ENCODE measurements around the gene ABCB6.
"Not testable (repeated sequence)": the region's sequence is repeated elsewhere in the genome, so short reads cannot be mapped to it uniquely, and the experiment has no call there.

Gene ABCB6

DNA sequence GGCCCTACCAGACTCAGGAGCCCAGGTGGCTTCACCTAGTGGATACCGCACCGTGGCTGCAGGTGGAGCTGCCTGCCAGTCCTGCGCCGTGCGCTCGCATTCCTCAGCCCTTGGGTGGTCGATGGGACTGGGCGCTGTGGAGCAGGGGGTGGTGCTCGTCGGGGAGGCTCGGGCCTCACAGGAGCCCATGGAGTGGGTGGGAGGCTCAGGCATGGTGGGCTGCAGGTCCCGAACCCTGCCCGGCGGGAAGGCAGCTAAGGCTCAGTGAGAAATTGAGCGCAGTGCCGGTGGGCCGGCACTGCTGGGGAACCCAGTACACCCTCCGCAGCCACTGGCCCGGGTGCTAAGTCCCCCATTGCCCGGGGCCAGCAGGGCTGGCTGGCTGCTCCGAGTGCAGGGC, 17.4 kb downstream of the ABCB6 start:
- H3K9me3 Mint-ChIP-seq; H3K4me1 Mint-ChIP-seq; ATAC-seq (replicated peaks); H3K4me3 Mint-ChIP-seq; H3K36me3 Mint-ChIP-seq; H3K27ac Mint-ChIP-seq; DNase-seq: not testable (repeated sequence)
- peaks cover 12 to 13% of the 10 kb centered on the region in 2 donors for H3K27me3 Mint-ChIP-seq

DNA sequence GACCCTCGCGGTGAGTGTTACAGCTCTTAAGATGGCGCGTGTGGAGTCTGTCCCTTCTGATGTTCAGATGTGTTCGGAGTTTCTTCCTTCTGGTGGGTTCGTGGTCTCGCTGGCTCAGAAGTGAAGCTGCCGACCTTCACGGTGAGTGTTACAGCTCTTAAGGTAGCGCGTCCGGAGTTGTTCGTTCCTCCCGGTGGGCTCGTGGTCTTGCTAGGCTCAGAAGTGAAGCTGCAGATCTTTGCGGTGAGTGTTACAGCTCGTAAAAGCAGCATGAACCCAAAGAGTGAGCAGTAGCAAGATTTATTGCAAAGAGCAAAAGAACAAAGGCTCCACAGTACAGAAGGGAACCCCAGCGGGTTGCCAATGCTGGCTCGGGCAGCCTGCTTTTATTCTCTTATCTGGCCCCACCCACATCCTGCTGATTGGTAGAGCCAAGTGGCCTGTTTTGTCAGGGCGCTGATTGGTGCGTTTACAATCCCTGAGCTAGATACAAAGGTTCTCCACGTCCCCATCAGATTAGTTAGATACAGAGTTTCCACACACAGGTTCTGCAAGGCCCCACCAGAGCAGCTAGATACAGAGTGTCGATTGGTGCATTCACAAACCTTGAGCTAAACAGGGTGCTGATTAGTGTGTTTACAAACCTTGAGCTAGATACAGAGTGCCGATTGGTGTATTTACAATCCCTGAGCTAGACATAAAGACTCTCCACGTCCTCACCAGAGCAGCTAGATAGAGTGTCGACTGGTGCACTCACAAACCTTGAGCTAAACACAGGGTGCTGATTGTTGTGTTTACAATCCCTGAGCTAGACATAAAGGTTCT, 18.0 kb downstream of the ABCB6 start:
- H3K36me3 Mint-ChIP-seq; H3K27ac Mint-ChIP-seq; H3K4me3 Mint-ChIP-seq; H3K9me3 Mint-ChIP-seq; H3K4me1 Mint-ChIP-seq; ATAC-seq (replicated peaks); DNase-seq: not testable (repeated sequence)
- H3K27me3 Mint-ChIP-seq = peaks cover 12 to 13% of the 10 kb centered on the region in 2 donors

- Mint-ChIP-seq H3K9me3 (peaks cover 0 to 2% of the 10 kb centered on the region in 2 donors), H3K4me1 (no peaks in the 10 kb centered on the region), H3K27me3 (peaks cover 12 to 18% of the 10 kb centered on the region in 2 donors), H3K4me3 (no peak overlapping the region), H3K27ac (peak overlapping the region; percentile 32), H3K36me3 (peaks cover 0 to 3% of the 10 kb centered on the region in 2 donors)
- no peak for DNase-seq
- ATAC-seq (replicated peaks) = no peak
Measured at GRCh38 chr2:219199470-219200211, 19.1 kb downstream of the ABCB6 start.

DNA sequence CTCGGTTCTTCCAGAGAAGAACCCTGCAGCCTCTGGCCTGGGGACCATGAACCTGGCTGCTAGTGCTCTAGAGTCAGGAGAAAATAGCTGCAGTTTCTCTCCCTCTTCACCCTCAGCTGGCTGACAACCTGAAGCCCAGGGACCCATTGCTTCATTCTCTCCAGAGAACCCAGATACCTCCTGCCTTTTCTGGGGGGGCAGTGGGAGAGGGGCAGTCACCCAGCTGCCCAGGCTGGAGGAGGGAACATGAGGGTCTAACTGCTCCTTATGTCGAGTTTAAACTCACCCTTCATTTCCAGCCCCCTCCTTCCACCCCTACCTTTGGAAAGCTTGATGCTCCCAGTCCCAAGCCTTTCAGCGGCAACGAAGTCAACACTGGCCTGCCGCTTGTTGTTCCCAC, 19.8 kb downstream of the ABCB6 start:
- DNase-seq = no peak
- H3K9me3 Mint-ChIP-seq = no peaks in the 10 kb centered on the region
- no peaks in the 10 kb centered on the region for H3K36me3 Mint-ChIP-seq
- no peak overlapping the region for H3K27ac Mint-ChIP-seq
- no peak overlapping the region for H3K4me3 Mint-ChIP-seq
- ATAC-seq (replicated peaks) = no peak
- no peaks in the 10 kb centered on the region for H3K4me1 Mint-ChIP-seq
- peaks cover 12 to 18% of the 10 kb centered on the region in 2 donors for H3K27me3 Mint-ChIP-seq

DNA sequence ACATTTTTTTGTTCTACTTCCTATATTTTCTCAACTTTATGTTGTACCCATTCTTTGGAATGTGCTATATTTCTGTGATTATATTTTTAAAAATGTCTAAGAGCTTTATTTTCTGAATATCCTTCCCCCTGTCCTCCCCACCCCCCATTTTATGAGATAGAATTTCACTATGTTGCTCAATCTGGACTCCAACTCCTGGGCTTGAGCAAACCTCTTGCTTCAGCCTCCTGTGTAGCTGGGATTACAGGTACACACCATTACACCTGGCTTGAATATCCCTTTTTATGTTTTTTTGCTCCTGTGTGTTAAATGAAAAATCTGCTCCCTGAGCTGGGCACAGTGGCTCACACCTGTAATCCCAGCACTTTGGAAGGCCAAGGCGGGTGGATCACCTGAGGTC, 21.4 kb downstream of the ABCB6 start:
- Mint-ChIP-seq H3K9me3 (no peaks in the 10 kb centered on the region), H3K36me3 (no peaks in the 10 kb centered on the region), H3K4me3 (no peak overlapping the region), H3K27ac (no peak overlapping the region), H3K4me1 (no peaks in the 10 kb centered on the region), H3K27me3 (peaks cover 12 to 18% of the 10 kb centered on the region in 2 donors)
- ATAC-seq (replicated peaks) (no peak), DNase-seq (no peak)

GRCh38 chr2:219186754-219187456, 31.9 kb downstream of the ABCB6 start:
- peak; percentile 94 to 96 for ATAC-seq (replicated peaks)
- Mint-ChIP-seq H3K36me3 (peaks cover 17 to 35% of the 10 kb centered on the region in 2 donors), H3K9me3 (no peaks in the 10 kb centered on the region), H3K27me3 (no peaks in the 10 kb centered on the region), H3K4me3 (peak overlapping the region; percentile 4 to 37), H3K4me1 (peaks cover 20 to 51% of the 10 kb centered on the region in 2 donors), H3K27ac (peak overlapping the region; percentile 91)
- peak; percentile 55 for DNase-seq

DNA sequence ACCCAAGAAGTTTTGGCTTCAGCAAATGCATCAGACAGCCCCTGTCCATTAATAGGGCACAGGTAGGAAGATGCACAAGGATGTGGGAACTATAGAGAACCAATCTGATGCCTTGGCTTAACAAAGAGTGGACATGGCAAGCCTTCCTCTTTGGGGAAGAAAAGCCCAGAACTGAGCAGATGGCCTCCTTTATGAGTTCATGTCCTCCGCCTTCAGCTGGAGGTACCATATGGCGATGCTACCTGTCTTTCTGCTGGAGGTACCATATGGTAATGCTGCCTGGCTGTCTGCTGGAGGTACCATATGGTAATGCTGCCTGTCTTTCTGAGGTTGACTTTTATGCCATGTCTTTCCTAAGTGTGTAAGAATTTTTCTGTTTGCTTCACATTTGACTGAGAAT, 34.6 kb downstream of the ABCB6 start:
- no peaks in the 10 kb centered on the region for H3K27me3 Mint-ChIP-seq
- DNase-seq = no peak
- H3K4me3 Mint-ChIP-seq = no peak overlapping the region
- no peak for ATAC-seq (replicated peaks)
- no peak overlapping the region for H3K27ac Mint-ChIP-seq
- no peaks in the 10 kb centered on the region for H3K9me3 Mint-ChIP-seq
- peaks cover 20 to 53% of the 10 kb centered on the region in 2 donors for H3K36me3 Mint-ChIP-seq
- peaks cover 38 to 73% of the 10 kb centered on the region in 2 donors for H3K4me1 Mint-ChIP-seq

- H3K9me3 Mint-ChIP-seq = no peaks in the 10 kb centered on the region
- DNase-seq (no peak), ATAC-seq (replicated peaks) (no peak)
- peaks cover 20 to 59% of the 10 kb centered on the region in 2 donors for H3K36me3 Mint-ChIP-seq
- peaks cover 43 to 79% of the 10 kb centered on the region in 2 donors for H3K4me1 Mint-ChIP-seq
- no peaks in the 10 kb centered on the region for H3K27me3 Mint-ChIP-seq
- no peak overlapping the region for H3K4me3 Mint-ChIP-seq
- peak overlapping the region; percentile 59 for H3K27ac Mint-ChIP-seq
Measured at GRCh38 chr2:219183151-219183772, 35.5 kb downstream of the ABCB6 start.

DNA sequence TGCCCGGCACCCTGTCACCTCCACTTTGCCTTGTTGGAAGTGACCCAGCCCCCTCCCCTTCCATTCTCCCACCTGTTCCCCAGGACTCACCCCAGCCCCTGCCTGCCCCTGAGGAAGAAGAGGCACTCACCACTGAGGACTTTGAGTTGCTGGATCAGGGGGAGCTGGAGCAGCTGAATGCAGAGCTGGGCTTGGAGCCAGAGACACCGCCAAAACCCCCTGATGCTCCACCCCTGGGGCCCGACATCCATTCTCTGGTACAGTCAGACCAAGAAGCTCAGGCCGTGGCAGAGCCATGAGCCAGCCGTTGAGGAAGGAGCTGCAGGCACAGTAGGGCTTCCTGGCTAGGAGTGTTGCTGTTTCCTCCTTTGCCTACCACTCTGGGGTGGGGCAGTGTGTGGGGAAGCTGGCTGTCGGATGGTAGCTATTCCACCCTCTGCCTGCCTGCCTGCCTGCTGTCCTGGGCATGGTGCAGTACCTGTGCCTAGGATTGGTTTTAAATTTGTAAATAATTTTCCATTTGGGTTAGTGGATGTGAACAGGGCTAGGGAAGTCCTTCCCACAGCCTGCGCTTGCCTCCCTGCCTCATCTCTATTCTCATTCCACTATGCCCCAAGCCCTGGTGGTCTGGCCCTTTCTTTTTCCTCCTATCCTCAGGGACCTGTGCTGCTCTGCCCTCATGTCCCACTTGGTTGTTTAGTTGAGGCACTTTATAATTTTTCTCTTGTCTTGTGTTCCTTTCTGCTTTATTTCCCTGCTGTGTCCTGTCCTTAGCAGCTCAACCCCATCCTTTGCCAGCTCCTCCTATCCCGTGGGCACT, 36.2 kb downstream of the ABCB6 start:
- H3K4me3 Mint-ChIP-seq = no peak overlapping the region
- no peaks in the 10 kb centered on the region for H3K9me3 Mint-ChIP-seq
- no peak for ATAC-seq (replicated peaks)
- DNase-seq = no peak
- no peaks in the 10 kb centered on the region for H3K27me3 Mint-ChIP-seq
- H3K27ac Mint-ChIP-seq = peak overlapping the region; percentile 59
- H3K36me3 Mint-ChIP-seq = peaks cover 20 to 61% of the 10 kb centered on the region in 2 donors
- peaks cover 43 to 81% of the 10 kb centered on the region in 2 donors for H3K4me1 Mint-ChIP-seq

DNA sequence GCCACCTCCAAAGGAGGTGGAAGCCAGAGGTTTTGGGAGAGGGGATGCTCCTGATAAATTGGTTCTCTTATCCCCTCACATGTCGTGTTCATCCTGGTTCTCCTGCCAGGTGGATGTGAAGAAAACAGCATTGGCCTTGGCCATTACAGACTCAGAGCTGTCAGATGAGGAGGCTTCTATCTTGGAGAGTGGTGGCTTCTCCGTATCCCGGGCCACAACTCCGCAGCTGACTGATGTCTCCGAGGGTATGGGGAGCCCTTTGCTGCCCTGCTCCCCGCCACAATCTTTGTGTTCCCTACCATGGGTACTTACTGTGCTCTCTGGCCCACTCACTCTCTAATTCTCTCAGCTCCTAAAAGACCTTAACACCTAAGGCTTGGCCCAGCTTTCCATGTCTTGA, 37.2 kb downstream of the ABCB6 start:
- Mint-ChIP-seq H3K36me3 (peaks cover 20 to 59% of the 10 kb centered on the region in 2 donors), H3K4me1 (peaks cover 40 to 78% of the 10 kb centered on the region in 2 donors), H3K27ac (peak overlapping the region; percentile 25)

GRCh38 chr2:219180961-219181360, 37.8 kb downstream of the ABCB6 start:
- peaks cover 20 to 58% of the 10 kb centered on the region in 2 donors for H3K36me3 Mint-ChIP-seq
- H3K9me3 Mint-ChIP-seq = no peaks in the 10 kb centered on the region
- DNase-seq (no peak), ATAC-seq (replicated peaks) (no peak)
- no peak overlapping the region for H3K4me3 Mint-ChIP-seq
- H3K4me1 Mint-ChIP-seq = peaks cover 39 to 72% of the 10 kb centered on the region in 2 donors
- no peak overlapping the region for H3K27ac Mint-ChIP-seq
- H3K27me3 Mint-ChIP-seq = no peaks in the 10 kb centered on the region

More for the DNA sequence above, 37.2 kb downstream of the ABCB6 start:
- ATAC-seq (replicated peaks) (no peak), DNase-seq (no peak)
- no peaks in the 10 kb centered on the region for H3K9me3 Mint-ChIP-seq
- no peak overlapping the region for H3K4me3 Mint-ChIP-seq
- H3K27me3 Mint-ChIP-seq = no peaks in the 10 kb centered on the region

GRCh38 chr2:219179601-219180465, 38.9 kb downstream of the ABCB6 start:
- ATAC-seq (replicated peaks) (no peak), DNase-seq (no peak)
- Mint-ChIP-seq H3K27me3 (no peaks in the 10 kb centered on the region), H3K4me3 (peak overlapping the region; percentile 89 to 94), H3K4me1 (peaks cover 40 to 69% of the 10 kb centered on the region in 2 donors), H3K36me3 (peaks cover 19 to 51% of the 10 kb centered on the region in 2 donors), H3K9me3 (no peaks in the 10 kb centered on the region), H3K27ac (no peak overlapping the region)

Measured in stimulated activated naive B cell treated with anti-CD40 and anti-IgM and Interleukin-4, amounts not matched to agents 10 μg/mL and 1 μg/mL and 100 μg/mL, for 72 hours (primary cell).